HEK293 (cell line): ENCODE data around the gene CLDN6.

Experiments
- AEBP2 ChIP-seq: fragments of 450-650 bp; formaldehyde crosslinking; IDR thresholded peaks from 2 replicates; pipeline ENCODE4 v1.5.1; 2016; ENCODE audit warnings: missing biosample characterization, missing genetic modification characterization, borderline replicate concordance
- EGR2 ChIP-seq: fragments of 450-650 bp; formaldehyde crosslinking; IDR thresholded peaks from 2 replicates; pipeline ENCODE4 v1.5.1; 2016; ENCODE audit warnings: low read depth, missing biosample characterization, missing genetic modification characterization
- KLF1 ChIP-seq: fragments of 450-650 bp; formaldehyde crosslinking; IDR thresholded peaks from 2 replicates; pipeline ENCODE4 v1.5.1; 2016; ENCODE audit warnings: missing biosample characterization, missing genetic modification characterization
- KLF9 ChIP-seq: fragments of 450-650 bp; formaldehyde crosslinking; IDR thresholded peaks from 2 replicates; pipeline ENCODE4 v1.5.1; 2016; ENCODE audit warnings: missing biosample characterization, missing genetic modification characterization, low read depth
- OSR2 ChIP-seq: fragments of 450-650 bp; formaldehyde crosslinking; IDR thresholded peaks from 2 replicates; pipeline ENCODE4 v1.5.1; 2016; ENCODE audit warnings: missing biosample characterization, missing genetic modification characterization
- RBAK ChIP-seq: fragments of 450-650 bp; formaldehyde crosslinking; IDR thresholded peaks from 2 replicates; pipeline ENCODE4 v1.5.1; 2016; ENCODE audit warnings: missing biosample characterization, missing genetic modification characterization
- SALL2 ChIP-seq: fragments of 450-650 bp; formaldehyde crosslinking; IDR thresholded peaks from 2 replicates; pipeline ENCODE4 v1.5.0; 2017; ENCODE audit warnings: missing biosample characterization, mild to moderate bottlenecking, missing genetic modification characterization, borderline replicate concordance
- SCRT2 ChIP-seq: fragments of 450-650 bp; formaldehyde crosslinking; IDR thresholded peaks from 2 replicates; pipeline ENCODE4 v1.5.1; 2016; ENCODE audit warnings: missing biosample characterization, missing genetic modification characterization
- ZBTB17 ChIP-seq: fragments of 450-650 bp; formaldehyde crosslinking; IDR thresholded peaks from 2 replicates; pipeline ENCODE4 v1.5.1; 2016; ENCODE audit warnings: missing biosample characterization, missing genetic modification characterization
- ZFHX2 ChIP-seq: fragments of 450-650 bp; formaldehyde crosslinking; conservative IDR thresholded peaks from 2 replicates; pipeline ENCODE4 v1.5.1; 2016; ENCODE audit warnings: missing biosample characterization, missing genetic modification characterization
- ZFP3 ChIP-seq: fragments of 450-650 bp; formaldehyde crosslinking; IDR thresholded peaks from 2 replicates; pipeline ENCODE4 v1.5.1; 2016; ENCODE audit warnings: low read depth, missing biosample characterization, missing genetic modification characterization
- ZFP69B ChIP-seq: fragments of 450-650 bp; formaldehyde crosslinking; IDR thresholded peaks from 2 replicates; pipeline ENCODE4 v1.5.1; 2016; ENCODE audit warnings: missing biosample characterization, missing genetic modification characterization
- ZIC2 ChIP-seq: fragments of 450-650 bp; formaldehyde crosslinking; IDR thresholded peaks from 2 replicates; pipeline ENCODE4 v1.5.1; 2016; ENCODE audit warnings: missing biosample characterization, missing genetic modification characterization
- ZNF138 ChIP-seq: fragments of 450-650 bp; formaldehyde crosslinking; IDR thresholded peaks from 2 replicates; pipeline ENCODE4 v1.5.1; 2016; ENCODE audit warnings: missing biosample characterization, missing genetic modification characterization, borderline replicate concordance
- ZNF140 ChIP-seq: fragments of 450-650 bp; formaldehyde crosslinking; IDR thresholded peaks from 2 replicates; pipeline ENCODE4 v1.5.1; 2016; ENCODE audit warnings: missing biosample characterization, missing genetic modification characterization
- ZNF19 ChIP-seq: fragments of 450-650 bp; formaldehyde crosslinking; IDR thresholded peaks from 2 replicates; pipeline ENCODE4; 2016; ENCODE audit warnings: missing biosample characterization, missing genetic modification characterization, low read depth
- ZNF211 ChIP-seq: fragments of 450-650 bp; formaldehyde crosslinking; IDR thresholded peaks from 2 replicates; pipeline ENCODE4 v1.5.1; 2016; ENCODE audit warnings: low read depth, missing biosample characterization, missing genetic modification characterization
- ZNF394 ChIP-seq: fragments of 450-650 bp; formaldehyde crosslinking; IDR thresholded peaks from 2 replicates; pipeline ENCODE4 v1.5.1; 2016; ENCODE audit warnings: missing biosample characterization, missing genetic modification characterization, mild to moderate bottlenecking, moderate library complexity, borderline replicate concordance
- ZNF398 ChIP-seq: fragments of 450-650 bp; formaldehyde crosslinking; IDR thresholded peaks from 2 replicates; pipeline ENCODE4 v1.5.1; 2017; ENCODE audit warnings: missing biosample characterization, missing genetic modification characterization
- ZNF423 ChIP-seq: fragments of 450-650 bp; formaldehyde crosslinking; IDR thresholded peaks from 2 replicates; pipeline ENCODE4 v1.5.1; 2016; ENCODE audit warnings: missing biosample characterization, missing genetic modification characterization
- ZNF514 ChIP-seq: fragments of 450-650 bp; formaldehyde crosslinking; IDR thresholded peaks from 2 replicates; pipeline ENCODE4 v1.5.1; 2016; ENCODE audit warnings: missing biosample characterization, missing genetic modification characterization
- ZNF529 ChIP-seq: fragments of 450-650 bp; formaldehyde crosslinking; IDR thresholded peaks from 2 replicates; pipeline ENCODE4 v1.5.1; 2017; ENCODE audit warnings: missing genetic modification characterization, missing biosample characterization; ENCODE audit not compliant: insufficient replicate concordance
- ZNF560 ChIP-seq: fragments of 450-650 bp; formaldehyde crosslinking; IDR thresholded peaks from 2 replicates; pipeline ENCODE4 v1.5.1; 2017; ENCODE audit warnings: missing biosample characterization, missing genetic modification characterization, borderline replicate concordance
- ZNF610 ChIP-seq: fragments of 450-650 bp; formaldehyde crosslinking; IDR thresholded peaks from 2 replicates; pipeline ENCODE4 v1.5.1; 2016; ENCODE audit warnings: missing biosample characterization, missing genetic modification characterization, borderline replicate concordance
- ZNF626 ChIP-seq: fragments of 450-650 bp; sonication (Bioruptor Pico); formaldehyde crosslinking; IDR thresholded peaks from 2 replicates; pipeline ENCODE4 v1.5.1; 2018; ENCODE audit warnings: missing biosample characterization, missing genetic modification characterization, inconsistent platforms
- ZNF645 ChIP-seq: fragments of 450-650 bp; formaldehyde crosslinking; IDR thresholded peaks from 2 replicates; pipeline ENCODE4; 2016; ENCODE audit warnings: missing biosample characterization, missing genetic modification characterization
- ZNF670 ChIP-seq: fragments of 450-650 bp; formaldehyde crosslinking; IDR thresholded peaks from 2 replicates; pipeline ENCODE4 v1.5.1; 2016; ENCODE audit warnings: missing biosample characterization, missing genetic modification characterization, low read depth
- ZNF76 ChIP-seq: fragments of 450-650 bp; formaldehyde crosslinking; IDR thresholded peaks from 2 replicates; pipeline ENCODE4; 2016; ENCODE audit warnings: low read depth, missing biosample characterization, missing genetic modification characterization, borderline replicate concordance
- ZNF785 ChIP-seq: fragments of 450-650 bp; formaldehyde crosslinking; IDR thresholded peaks from 2 replicates; pipeline ENCODE4 v1.5.1; 2016; ENCODE audit warnings: missing biosample characterization, missing genetic modification characterization
- ZNF837 ChIP-seq: fragments of 450-650 bp; formaldehyde crosslinking; IDR thresholded peaks from 2 replicates; pipeline ENCODE4 v1.5.1; 2016; ENCODE audit warnings: missing biosample characterization, missing genetic modification characterization
- ZSCAN23 ChIP-seq: fragments of 450-650 bp; formaldehyde crosslinking; IDR thresholded peaks from 2 replicates; pipeline ENCODE4 v1.5.1; 2016; ENCODE audit warnings: missing biosample characterization, missing genetic modification characterization
- TF ChIP-seq, protein P1 (sequence below): fragments of 450-650 bp; formaldehyde crosslinking; IDR thresholded peaks from 2 replicates; pipeline ENCODE4 v1.5.1; 2016; ENCODE audit warnings: missing biosample characterization, missing genetic modification characterization
- TF ChIP-seq, protein P2 (sequence below): sonication (generic); formaldehyde crosslinking; IDR thresholded peaks from 2 replicates; pipeline ENCODE4 v1.8.1; 2022; ENCODE audit warnings: mild to moderate bottlenecking, moderate library complexity, missing genetic modification reagents
- TF ChIP-seq, protein P3 (sequence below): fragments of 450-650 bp; formaldehyde crosslinking; IDR thresholded peaks from 2 replicates; pipeline ENCODE4 v1.5.1; 2017; ENCODE audit warnings: missing biosample characterization, missing genetic modification characterization

CLDN6 gene

DNA sequence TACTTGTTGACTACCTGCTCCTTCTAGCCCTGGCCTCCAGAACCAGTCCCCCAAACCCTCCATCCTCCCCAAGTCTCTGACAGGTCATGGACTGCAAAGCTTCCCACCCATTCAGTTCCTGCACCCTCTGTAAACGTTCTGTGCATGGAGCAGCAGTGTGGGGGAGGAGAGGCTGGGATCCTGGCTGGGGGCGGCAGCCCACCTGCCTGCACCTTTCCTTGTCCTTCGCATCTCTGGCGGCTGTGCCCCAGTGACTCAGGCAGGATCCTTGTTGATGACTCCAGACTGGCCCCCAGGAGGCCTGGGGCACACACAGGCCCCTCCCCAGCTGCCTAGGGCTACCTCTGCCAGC is 36.1 kb downstream of the CLDN6 start (continued):
- peak; percentile 28; the same call in 1 of the 2 replicates for TF ChIP-seq ZNF394 (tag by site-specific recombination)
- no peak for TF ChIP-seq ZNF140 (tag by site-specific recombination)
- TF ChIP-seq RBAK, result no peak
- TF ChIP-seq ZNF398 (tag by site-specific recombination), result no peak
- TF ChIP-seq ZFHX2, result peak; percentile 92
- no peak for TF ChIP-seq ZNF19 (tag by site-specific recombination)
- TF ChIP-seq ZNF529 (tag by site-specific recombination), result no peak
- TF ChIP-seq ZNF645 (tag by site-specific recombination), result no peak
- TF ChIP-seq EGR2 (tag by site-specific recombination), result peak; percentile 83
- TF ChIP-seq ZNF670, result no peak
- TF ChIP-seq OSR2, result no peak
- no peak for TF ChIP-seq ZFP3 (tag by site-specific recombination)
- TF ChIP-seq ZNF610 (tag by site-specific recombination), result no peak
- TF ChIP-seq ZFP69B, result no peak
- no peak for TF ChIP-seq KLF1 (tag by site-specific recombination)
- no peak for TF ChIP-seq ZNF837 (tag by site-specific recombination)
- no peak for TF ChIP-seq ZNF626 (tag by site-specific recombination)
- no peak for TF ChIP-seq ZSCAN23 (tag by site-specific recombination)
- TF ChIP-seq, protein P1, sequence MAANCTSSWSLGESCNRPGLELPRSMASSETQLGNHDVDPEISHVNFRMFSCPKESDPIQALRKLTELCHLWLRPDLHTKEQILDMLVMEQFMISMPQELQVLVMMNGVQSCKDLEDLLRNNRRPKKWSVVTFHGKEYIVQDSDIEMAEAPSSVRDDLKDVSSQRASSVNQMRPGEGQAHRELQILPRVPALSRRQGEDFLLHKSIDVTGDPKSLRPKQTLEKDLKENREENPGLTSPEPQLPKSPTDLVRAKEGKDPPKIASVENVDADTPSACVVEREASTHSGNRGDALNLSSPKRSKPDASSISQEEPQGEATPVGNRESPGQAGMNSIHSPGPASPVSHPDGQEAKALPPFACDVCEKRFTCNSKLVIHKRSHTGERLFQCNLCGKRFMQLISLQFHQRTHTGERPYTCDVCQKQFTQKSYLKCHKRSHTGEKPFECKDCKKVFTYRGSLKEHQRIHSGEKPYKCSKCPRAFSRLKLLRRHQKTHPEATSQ (tag by site-specific recombination), result no peak
- TF ChIP-seq ZBTB17 (tag by site-specific recombination), result no peak
- no peak for TF ChIP-seq ZNF560
- TF ChIP-seq, protein P2, sequence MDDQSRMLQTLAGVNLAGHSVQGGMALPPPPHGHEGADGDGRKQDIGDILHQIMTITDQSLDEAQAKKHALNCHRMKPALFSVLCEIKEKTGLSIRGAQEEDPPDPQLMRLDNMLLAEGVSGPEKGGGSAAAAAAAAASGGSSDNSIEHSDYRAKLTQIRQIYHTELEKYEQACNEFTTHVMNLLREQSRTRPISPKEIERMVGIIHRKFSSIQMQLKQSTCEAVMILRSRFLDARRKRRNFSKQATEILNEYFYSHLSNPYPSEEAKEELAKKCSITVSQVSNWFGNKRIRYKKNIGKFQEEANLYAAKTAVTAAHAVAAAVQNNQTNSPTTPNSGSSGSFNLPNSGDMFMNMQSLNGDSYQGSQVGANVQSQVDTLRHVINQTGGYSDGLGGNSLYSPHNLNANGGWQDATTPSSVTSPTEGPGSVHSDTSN (CRISPR knock-in tag), result no peak
- no peak for TF ChIP-seq ZNF211
- TF ChIP-seq ZIC2, result peak; percentile 43; the same call in 1 of the 2 replicates
- no peak for TF ChIP-seq AEBP2
- no peak for TF ChIP-seq ZNF514
- peak; percentile 53 for TF ChIP-seq SCRT2
- no peak for TF ChIP-seq ZNF423 (tag by site-specific recombination)
- TF ChIP-seq ZNF785, result no peak
- no peak for TF ChIP-seq ZNF76 (tag by site-specific recombination)
- no peak for TF ChIP-seq KLF9 (tag by site-specific recombination)
- no peak for TF ChIP-seq ZNF138 (tag by site-specific recombination)
- TF ChIP-seq SALL2 (tag by site-specific recombination), result no peak
- TF ChIP-seq, protein P3, sequence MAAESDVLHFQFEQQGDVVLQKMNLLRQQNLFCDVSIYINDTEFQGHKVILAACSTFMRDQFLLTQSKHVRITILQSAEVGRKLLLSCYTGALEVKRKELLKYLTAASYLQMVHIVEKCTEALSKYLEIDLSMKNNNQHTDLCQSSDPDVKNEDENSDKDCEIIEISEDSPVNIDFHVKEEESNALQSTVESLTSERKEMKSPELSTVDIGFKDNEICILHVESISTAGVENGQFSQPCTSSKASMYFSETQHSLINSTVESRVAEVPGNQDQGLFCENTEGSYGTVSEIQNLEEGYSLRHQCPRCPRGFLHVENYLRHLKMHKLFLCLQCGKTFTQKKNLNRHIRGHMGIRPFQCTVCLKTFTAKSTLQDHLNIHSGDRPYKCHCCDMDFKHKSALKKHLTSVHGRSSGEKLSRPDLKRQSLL, result no peak
